Ishikawa (cell line): Measurements from ENCODE around the gene L3MBTL1.

Source experiments
- CEBPB ChIP-seq: IDR thresholded peaks from 2 replicates; pipeline ENCODE4 v1.6.1; 2012
- CREB1 ChIP-seq: IDR thresholded peaks from 2 replicates; pipeline ENCODE4 v1.6.1; 2012; ENCODE audit warnings: low read depth
- EGR1 ChIP-seq: IDR thresholded peaks from 2 replicates; pipeline ENCODE4 v1.6.1; 2012
- EP300 ChIP-seq: IDR thresholded peaks from 2 replicates; pipeline ENCODE4 v1.6.1; 2012; ENCODE audit warnings: borderline replicate concordance
- FOXM1 ChIP-seq: IDR thresholded peaks from 2 replicates; pipeline ENCODE4 v1.6.1; 2012; ENCODE audit warnings: low read depth, borderline replicate concordance
- MAX ChIP-seq: IDR thresholded peaks from 2 replicates; pipeline ENCODE4 v1.6.1; 2012
- NFIC ChIP-seq: IDR thresholded peaks from 2 replicates; pipeline ENCODE4 v1.6.1; 2012
- RAD21 ChIP-seq: IDR thresholded peaks from 2 replicates; pipeline ENCODE4 v1.6.1; 2012; ENCODE audit warnings: low read depth
- REST ChIP-seq: IDR thresholded peaks from 2 replicates; pipeline ENCODE4 v1.6.1; 2012; ENCODE audit warnings: low read depth, mild to moderate bottlenecking
- TAF1 ChIP-seq: IDR thresholded peaks from 2 replicates; pipeline ENCODE4 v1.6.1; 2012; ENCODE audit warnings: low read depth, mild to moderate bottlenecking
- TCF12 ChIP-seq: IDR thresholded peaks from 2 replicates; pipeline ENCODE4 v1.6.1; 2012; ENCODE audit warnings: low read depth
- TEAD4 ChIP-seq: IDR thresholded peaks from 2 replicates; pipeline ENCODE4 v1.6.1; 2012
- USF1 ChIP-seq: IDR thresholded peaks from 2 replicates; pipeline ENCODE4 v1.6.1; 2012
- YY1 ChIP-seq: IDR thresholded peaks from 2 replicates; pipeline ENCODE4 v1.6.1; 2012; ENCODE audit warnings: low read depth
- ZBTB7A ChIP-seq: IDR thresholded peaks from 2 replicates; pipeline ENCODE4 v1.6.1; 2012; ENCODE audit warnings: low read depth

L3MBTL1 gene

GRCh38 chr20:43477193-43477592 is 30.3 kb upstream of the L3MBTL1 start:
- TF ChIP-seq TCF12 = no peak
- TF ChIP-seq CREB1 = no peak
- no peak for TF ChIP-seq ZBTB7A
- TF ChIP-seq TAF1 = no peak
- TF ChIP-seq EP300 = no peak
- TF ChIP-seq CEBPB = no peak
- no peak for TF ChIP-seq RAD21
- no peak for TF ChIP-seq FOXM1
- TF ChIP-seq TEAD4 = no peak
- TF ChIP-seq REST = no peak
- TF ChIP-seq YY1 = no peak
- no peak for TF ChIP-seq NFIC
- TF ChIP-seq EGR1 = no peak
- no peak for TF ChIP-seq MAX
- TF ChIP-seq USF1 = no peak

GRCh38 chr20:43477619-43478018 is 29.9 kb upstream of the L3MBTL1 start:
- TF ChIP-seq YY1 (no peak), TAF1 (no peak), USF1 (no peak), REST (no peak)

- TF ChIP-seq REST = no peak
Observed at GRCh38 chr20:43490038-43490437, 17.5 kb upstream of the L3MBTL1 start.

- TF ChIP-seq ZBTB7A = no peak
- no peak for TF ChIP-seq REST
- TF ChIP-seq USF1 = no peak
- no peak for TF ChIP-seq TAF1
- TF ChIP-seq CREB1 = no peak
- no peak for TF ChIP-seq TEAD4
- TF ChIP-seq EGR1 = no peak
- TF ChIP-seq TCF12 = no peak
- no peak for TF ChIP-seq RAD21
- no peak for TF ChIP-seq YY1
- no peak for TF ChIP-seq CEBPB
- TF ChIP-seq FOXM1 = no peak
- no peak for TF ChIP-seq MAX
- TF ChIP-seq EP300 = no peak
- no peak for TF ChIP-seq NFIC
Observed at GRCh38 chr20:43492101-43492500, 15.4 kb upstream of the L3MBTL1 start.
